ENCODE data around the gene ANO2.

ANO2 gene

DNA sequence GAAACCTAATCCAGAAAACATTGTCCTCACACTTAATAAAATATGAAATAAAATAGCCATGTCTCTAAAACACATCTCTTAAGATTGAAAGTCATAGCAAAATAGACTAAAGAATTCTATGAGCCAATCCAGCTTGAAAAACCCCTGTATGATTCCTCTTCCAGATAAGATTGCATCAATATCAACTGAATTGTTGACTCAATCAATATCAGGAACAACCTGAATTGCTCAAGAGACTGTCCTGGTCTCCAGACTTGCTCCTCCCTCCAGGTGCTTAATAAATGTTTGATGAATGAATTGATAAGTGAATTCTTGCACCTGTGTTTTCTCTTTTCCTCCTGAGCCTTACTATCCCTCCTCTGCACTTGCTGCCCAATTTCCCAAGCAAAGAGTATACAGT, 351.1 kb downstream of the ANO2 start:
- in situ Hi-C loops (cut with HindIII; ENCODE audit: low sequenced_read_pairs), result no loop called here
- DNase-seq (ENCODE audit: low read depth, low spot score), result no peak
- no peak overlapping the region for H3K4me3 ChIP-seq (ENCODE audit: low read depth, low read length)
- no peak for TF ChIP-seq CTCF (IDR thresholded peaks at IDR 0.05; ENCODE audit: low read depth, low read length)

- H3K4me3 ChIP-seq (ENCODE audit: low read depth, low read length), result no peak overlapping the region
- TF ChIP-seq CTCF (IDR thresholded peaks at IDR 0.05; ENCODE audit: low read depth, low read length), result no peak
- DNase-seq (ENCODE audit: low read depth, low spot score), result no peak
- in situ Hi-C loops (cut with HindIII; ENCODE audit: low sequenced_read_pairs), result no loop called here
These were observed 352.0 kb downstream of the ANO2 start for GRCh38 chr12:5593086-5593485.

GRCh38 chr12:5592310-5592709, 352.7 kb downstream of the ANO2 start:
- TF ChIP-seq CTCF (IDR thresholded peaks at IDR 0.05; ENCODE audit: low read depth, low read length), result no peak
- DNase-seq (ENCODE audit: low read depth, low spot score), result no peak
- H3K4me3 ChIP-seq (ENCODE audit: low read depth, low read length), result no peak overlapping the region
- in situ Hi-C loops (cut with HindIII; ENCODE audit: low sequenced_read_pairs), result no loop called here

- no peak overlapping the region for H3K4me3 ChIP-seq (ENCODE audit: low read depth, low read length)
- in situ Hi-C loops (cut with HindIII; ENCODE audit: low sequenced_read_pairs), result no loop called here
- TF ChIP-seq CTCF (IDR thresholded peaks at IDR 0.05; ENCODE audit: low read depth, low read length), result no peak
- DNase-seq (ENCODE audit: low read depth, low spot score), result no peak
These were observed 354.7 kb downstream of the ANO2 start for GRCh38 chr12:5590316-5590715.

DNA sequence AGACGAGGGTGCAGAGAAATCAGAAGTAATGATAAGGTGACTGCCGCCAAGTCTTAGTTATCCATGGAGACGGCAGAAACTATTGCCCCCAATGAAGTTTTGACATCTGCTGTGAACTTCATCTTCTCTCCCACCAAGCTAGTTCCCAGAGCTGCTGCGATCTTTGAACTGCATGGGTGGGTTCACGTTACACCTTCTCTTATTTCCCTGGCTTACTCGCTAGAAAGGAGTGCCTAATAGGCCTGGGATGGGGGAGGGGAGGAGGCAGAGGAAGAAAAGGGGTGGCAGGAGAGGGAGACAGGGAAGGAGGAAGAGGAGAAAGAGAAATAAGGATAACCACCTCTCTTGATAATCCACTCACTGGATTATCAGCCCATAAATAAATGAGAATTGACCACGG, 356.0 kb downstream of the ANO2 start:
- in situ Hi-C loops (cut with HindIII; ENCODE audit: low sequenced_read_pairs), result no loop called here
- no peak for DNase-seq (ENCODE audit: low read depth, low spot score)
- no peak overlapping the region for H3K4me3 ChIP-seq (ENCODE audit: low read depth, low read length)
- no peak for TF ChIP-seq CTCF (IDR thresholded peaks at IDR 0.05; ENCODE audit: low read depth, low read length)

GRCh38 chr12:5588591-5588990, 356.5 kb downstream of the ANO2 start:
- DNase-seq (ENCODE audit: low read depth, low spot score), result no peak
- TF ChIP-seq CTCF (IDR thresholded peaks at IDR 0.05; ENCODE audit: low read depth, low read length), result no peak
- H3K4me3 ChIP-seq (ENCODE audit: low read depth, low read length), result no peak overlapping the region
- in situ Hi-C loops (cut with HindIII; ENCODE audit: low sequenced_read_pairs), result no loop called here

DNA sequence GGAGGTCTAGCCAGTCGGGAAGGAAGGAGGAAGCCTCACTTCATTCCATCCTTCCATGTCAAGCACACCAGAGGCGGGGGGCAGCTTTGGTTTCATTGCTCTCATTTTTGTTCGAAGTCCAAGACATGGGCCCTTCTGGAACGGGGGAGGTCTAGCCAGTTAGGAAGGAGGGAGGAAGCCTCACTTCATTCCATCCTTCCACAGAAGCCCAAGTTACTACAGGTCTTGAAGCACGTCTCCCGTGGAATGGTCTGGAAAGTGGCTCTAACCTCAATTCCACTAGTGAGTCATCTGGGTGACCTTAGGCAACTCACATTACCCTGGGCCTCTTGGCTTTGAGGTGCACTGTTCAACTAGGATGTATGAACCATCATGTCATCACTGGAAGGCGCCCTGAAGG, 356.9 kb downstream of the ANO2 start:
- DNase-seq (ENCODE audit: low read depth, low spot score), result no peak
- TF ChIP-seq CTCF (IDR thresholded peaks at IDR 0.05; ENCODE audit: low read depth, low read length), result no peak
- H3K4me3 ChIP-seq (ENCODE audit: low read depth, low read length), result no peak overlapping the region
- in situ Hi-C loops (cut with HindIII; ENCODE audit: low sequenced_read_pairs), result no loop called here
